ENCODE results near the gene PDP2. TPM values are rescaled to one million over a fixed set of nuclear protein-coding genes. Genes with fewer than 3 reads are reported as not detected.

PDP2 gene
- total and polyA plus RNA-seq, 9 of the 15 experiments (the other 6 are each of a cell fraction or from before 2014, with no cell fraction given): 2.5 to 24.3 (median 7.2) TPM

DNA sequence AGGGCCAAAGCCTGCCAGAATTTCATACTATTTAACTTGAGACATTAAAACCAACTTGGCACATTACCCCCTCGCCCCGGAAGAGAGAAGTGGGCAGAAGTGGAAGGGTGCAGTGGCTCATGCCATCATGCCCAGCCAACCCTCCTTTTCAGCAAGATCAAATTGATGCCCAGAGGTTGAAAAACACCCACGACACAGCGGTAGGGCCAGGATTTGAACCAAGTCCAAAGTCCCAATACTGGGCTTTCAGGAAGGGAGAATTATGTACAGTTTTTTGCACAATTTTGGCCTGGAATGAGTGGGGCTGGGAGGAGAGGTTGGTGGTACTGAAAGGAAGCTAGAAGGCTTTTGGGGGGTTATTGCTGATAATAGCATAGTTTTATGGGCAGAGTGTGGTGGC, 11.0 kb downstream of the PDP2 start:
- no peak for DNase-seq (ENCODE audit: extremely low read depth in 1 of 4, low spot score in 3 of 4)
- no peak for TF ChIP-seq PTTG1 (tag; IDR thresholded peaks at IDR 0.05; ENCODE audit: low read depth)
- no peak for TF ChIP-seq C11orf30 (IDR thresholded peaks at IDR 0.05; ENCODE audit: low read depth)
- TF ChIP-seq TBP (optimal IDR thresholded peaks at IDR 0.05; ENCODE audit: low read depth, low read length): no peak
- no peak for TF ChIP-seq CBX8 (IDR thresholded peaks at IDR 0.05; ENCODE audit: borderline replicate concordance, extremely low read depth, low read depth, low read length, poor library complexity, severe bottlenecking)
- no peak for TF ChIP-seq MTA1 (IDR thresholded peaks at IDR 0.05; ENCODE audit: borderline replicate concordance)
- TF ChIP-seq PHF8 (IDR thresholded peaks at IDR 0.05; ENCODE audit: borderline replicate concordance, low read length): no peak
- TF ChIP-seq, protein P1, sequence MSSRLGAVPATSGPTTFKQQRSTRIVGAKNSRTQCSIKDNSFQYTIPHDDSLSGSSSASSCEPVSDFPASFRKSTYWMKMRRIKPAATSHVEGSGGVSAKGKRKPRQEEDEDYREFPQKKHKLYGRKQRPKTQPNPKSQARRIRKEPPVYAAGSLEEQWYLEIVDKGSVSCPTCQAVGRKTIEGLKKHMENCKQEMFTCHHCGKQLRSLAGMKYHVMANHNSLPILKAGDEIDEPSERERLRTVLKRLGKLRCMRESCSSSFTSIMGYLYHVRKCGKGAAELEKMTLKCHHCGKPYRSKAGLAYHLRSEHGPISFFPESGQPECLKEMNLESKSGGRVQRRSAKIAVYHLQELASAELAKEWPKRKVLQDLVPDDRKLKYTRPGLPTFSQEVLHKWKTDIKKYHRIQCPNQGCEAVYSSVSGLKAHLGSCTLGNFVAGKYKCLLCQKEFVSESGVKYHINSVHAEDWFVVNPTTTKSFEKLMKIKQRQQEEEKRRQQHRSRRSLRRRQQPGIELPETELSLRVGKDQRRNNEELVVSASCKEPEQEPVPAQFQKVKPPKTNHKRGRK (tag; IDR thresholded peaks at IDR 0.05): no peak
- TF ChIP-seq RAD21 (CRISPR knock-in tag; conservative IDR thresholded peaks at IDR 0.05 in 1 of 2, IDR thresholded peaks at IDR 0.05 in 1 of 2): no peak
- no peaks in the 10 kb centered on the region for H3K9me1 ChIP-seq (ENCODE audit: control insufficient read depth, insufficient read depth, low read length)
- H3K9ac ChIP-seq (ENCODE audit: insufficient read depth in 1 of 2, low read depth in 2 of 2, low read length in 2 of 2): no peak overlapping the region
- no TSS peak for BruUV-seq (replicated peaks)
- no peak overlapping the region for H2AFZ ChIP-seq (ENCODE audit: low read depth, low read length)
- H3K27me3 ChIP-seq (ENCODE audit: control insufficient read depth in 2 of 2, insufficient read depth in 2 of 2, low read length in 2 of 2): no peaks in the 10 kb centered on the region
- H3K4me1 ChIP-seq (replicated peaks in 1 of 2; ENCODE audit: control insufficient read depth in 2 of 2, insufficient read depth in 2 of 2, low read length in 2 of 2): peaks cover 12% of the 10 kb centered on the region in 2 experiments; a peak in 3 of 5 replicates
- no peaks in the 10 kb centered on the region for H3K9me3 ChIP-seq (replicated peaks; ENCODE audit: control insufficient read depth, insufficient read depth, low read depth, low read length)
- no peak for FAIRE-seq
- ATAC-seq: no peak
- no peak overlapping the region for H3K27ac ChIP-seq (ENCODE audit: extremely low read depth, low read depth, low read length)
- no peak overlapping the region for H3K4me2 ChIP-seq (ENCODE audit: insufficient read depth, low read length)
- POLR2A ChIA-PET: interaction anchor here (0.7 to 1.5 kb wide), 2 partner anchors 10 to 35 kb away, joined by 3 to 9 read pairs; partner anchors contain the start of gene PDP2
- H4K20me1 ChIP-seq (replicated peaks; ENCODE audit: control insufficient read depth, insufficient read depth, low read length): no peaks in the 10 kb centered on the region
- 90% methylated on average over 4 of the region's 4 CpGs for WGBS (ENCODE audit: insufficient coverage, low coverage, missing lambda C conversion rate)
- H3K36me3 ChIP-seq (ENCODE audit: control insufficient read depth, insufficient read depth, low read length): peaks cover 34% of the 10 kb centered on the region; the same call in 2 of the 3 replicates
- CTCF ChIA-PET (ENCODE audit: low intra/inter-chr PET ratio): no interaction called here
- in situ Hi-C loops (cut with MboI) (no loop called here), intact Hi-C loops (cut with micrococcal nuclease) (no loop called here)
- H3K4me3 ChIP-seq: no peak overlapping the region
- H3K79me2 ChIP-seq (ENCODE audit: control insufficient read depth, insufficient read depth, low read length): no peaks in the 10 kb centered on the region

Measured in K562 (cell line).